ACC112 (cell line): ENCODE data around the gene CADM1.

Source experiments
- H2AFZ ChIP-seq: fragments of 200-600 bp; sonication (generic); one replicate; pipeline ENCODE4 v1.6.0; 2017; ENCODE audit warnings: antibody characterized with exemption, low read length; ENCODE audit not compliant: unreplicated experiment
- H3K27ac ChIP-seq: fragments of 200-600 bp; sonication (generic); 2 replicates; pipeline ENCODE4 v1.5.1; 2014; ENCODE audit warnings: low read depth, mild to moderate bottlenecking, antibody characterized with exemption, low read length, moderate library complexity
- H3K27me3 ChIP-seq: fragments of 200-600 bp; sonication (generic); 2 replicates; pipeline ENCODE4 v1.6.1; 2014; ENCODE audit warnings: mild to moderate bottlenecking, antibody characterized with exemption, low read length, moderate library complexity, mixed read lengths; ENCODE audit not compliant: insufficient read depth
- H3K36me3 ChIP-seq: fragments of 200-600 bp; sonication (generic); 2 replicates; pipeline ENCODE4 v1.6.1; 2016; ENCODE audit warnings: mild to moderate bottlenecking, antibody characterized with exemption, low read length, moderate library complexity, mixed read lengths; ENCODE audit not compliant: insufficient read depth
- H3K4me1 ChIP-seq: fragments of 200-600 bp; sonication (generic); one replicate; pipeline ENCODE4 v1.6.1; 2016; ENCODE audit warnings: low read length, mixed read lengths; ENCODE audit not compliant: insufficient read depth, unreplicated experiment, control insufficient read depth
- H3K4me3 ChIP-seq: fragments of 200-600 bp; sonication (generic); 2 replicates; pipeline ENCODE4 v1.5.1; 2014; ENCODE audit warnings: mild to moderate bottlenecking, low read depth, low read length
- H3K79me2 ChIP-seq: fragments of 200-600 bp; sonication (generic); one replicate; pipeline ENCODE4 v1.6.0; 2016; ENCODE audit warnings: low read length; ENCODE audit not compliant: control insufficient read depth, unreplicated experiment, insufficient read depth

Gene CADM1

DNA sequence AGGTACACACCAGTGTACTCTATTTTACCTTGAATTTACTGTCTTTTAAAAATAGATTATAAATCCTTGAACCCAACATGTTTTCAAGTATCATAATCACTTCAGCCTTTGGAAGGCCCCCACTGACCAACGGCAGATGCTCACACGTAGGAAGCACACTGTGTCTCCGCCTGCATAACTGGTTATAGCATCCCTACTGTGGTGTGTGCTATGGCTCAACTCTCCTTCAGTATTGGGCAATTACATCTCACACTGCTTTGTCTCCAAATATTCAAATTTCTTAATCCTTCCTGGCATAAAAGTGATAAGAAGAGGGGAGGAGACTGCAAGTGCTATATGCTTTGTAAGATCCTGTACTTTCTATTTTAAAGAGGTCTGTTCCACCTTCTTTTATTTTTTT, 165.7 kb downstream of the CADM1 start:
- no peak overlapping the region for H2AFZ ChIP-seq
- no peaks in the 10 kb centered on the region for H3K36me3 ChIP-seq
- no peaks in the 10 kb centered on the region for H3K4me1 ChIP-seq

DNA sequence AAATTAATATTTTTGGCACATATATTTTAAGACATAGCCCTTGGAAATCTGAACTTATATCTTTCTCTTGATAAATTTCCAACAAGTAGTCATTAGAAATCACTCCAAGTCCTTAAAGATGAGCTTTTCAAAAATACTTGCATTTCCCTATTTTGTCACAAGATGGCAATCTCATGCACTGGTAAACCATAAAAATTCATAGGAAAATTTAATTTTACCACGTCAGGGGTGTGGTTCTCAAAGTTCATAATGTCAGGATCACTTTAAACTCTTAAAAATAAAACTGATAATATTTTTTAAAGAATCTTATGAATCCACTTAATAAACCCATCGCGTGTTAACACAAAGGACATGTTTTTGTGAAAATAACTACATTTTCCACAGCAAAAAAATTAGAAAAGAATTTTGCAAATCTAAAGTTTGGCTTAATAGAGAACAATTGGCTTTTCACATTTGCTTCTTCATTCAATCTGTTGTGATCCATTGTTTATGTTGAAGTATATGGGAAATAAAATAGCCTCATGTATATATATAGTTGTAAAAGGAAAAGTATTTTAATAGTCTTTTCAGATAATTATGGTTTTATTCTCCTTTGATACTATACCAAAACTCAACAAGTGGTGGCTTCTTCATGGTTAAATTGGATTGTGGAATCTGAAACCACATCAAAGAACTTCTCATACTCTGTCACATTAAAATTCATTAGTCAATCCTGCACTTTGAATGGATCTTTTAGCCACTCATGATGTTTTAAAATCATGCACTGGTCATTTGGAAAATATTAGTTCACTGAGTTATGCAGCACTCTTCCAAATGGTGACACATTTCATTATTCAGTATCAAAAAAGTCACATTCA, 169.1 kb downstream of the CADM1 start:
- Histone ChIP-seq H3K4me1 (no peaks in the 10 kb centered on the region), H3K79me2 (no peaks in the 10 kb centered on the region), H3K27ac (no peak overlapping the region), H3K4me3 (no peak overlapping the region), H2AFZ (no peak overlapping the region), H3K36me3 (no peaks in the 10 kb centered on the region), H3K27me3 (no peaks in the 10 kb centered on the region)

More for the DNA sequence above, 165.7 kb downstream of the CADM1 start:
- Histone ChIP-seq H3K79me2 (no peaks in the 10 kb centered on the region), H3K27ac (no peak overlapping the region), H3K27me3 (no peaks in the 10 kb centered on the region), H3K4me3 (no peak overlapping the region)

DNA sequence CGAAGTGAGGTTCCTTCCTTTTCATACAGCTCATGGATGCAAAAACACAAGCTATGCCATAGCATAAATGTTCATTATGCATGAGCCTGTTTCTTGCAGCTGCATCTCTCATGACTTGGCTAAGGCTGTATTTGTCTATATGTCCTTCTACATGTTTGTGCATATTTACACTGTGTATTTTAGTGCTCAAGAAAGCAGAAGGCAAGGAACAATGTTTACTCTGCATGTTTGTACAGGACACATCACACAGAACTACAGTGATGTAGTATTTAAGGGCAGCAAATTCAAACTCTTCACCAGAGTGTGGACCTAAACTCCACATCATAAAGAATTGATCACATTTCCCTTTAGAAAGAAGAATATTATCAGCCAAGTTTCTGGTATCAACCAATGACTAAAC, 170.3 kb downstream of the CADM1 start:
- Histone ChIP-seq H2AFZ (no peak overlapping the region), H3K27ac (no peak overlapping the region), H3K36me3 (no peaks in the 10 kb centered on the region), H3K79me2 (no peaks in the 10 kb centered on the region), H3K4me3 (no peak overlapping the region), H3K4me1 (no peaks in the 10 kb centered on the region), H3K27me3 (no peaks in the 10 kb centered on the region)

DNA sequence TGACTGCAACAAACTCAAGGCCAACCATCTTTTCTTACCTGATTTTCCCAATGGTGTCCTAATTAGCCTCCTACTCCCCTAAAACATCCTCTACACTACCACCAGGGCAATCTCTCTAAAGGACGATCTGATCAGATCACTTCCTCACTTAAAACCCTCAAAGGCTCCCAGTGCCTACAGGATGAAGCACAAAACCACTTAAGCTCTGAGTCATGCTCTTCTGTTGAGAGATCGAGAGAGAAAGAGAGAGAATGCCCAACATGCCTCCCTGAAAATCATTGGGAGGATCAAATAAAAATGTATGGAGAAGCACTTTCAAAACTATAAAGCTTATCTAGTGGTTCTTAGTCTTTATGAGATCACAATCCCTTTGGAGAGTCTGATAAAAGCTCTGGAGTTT, 171.1 kb downstream of the CADM1 start:
- Histone ChIP-seq H3K79me2 (no peaks in the 10 kb centered on the region), H3K27me3 (no peaks in the 10 kb centered on the region), H3K36me3 (no peaks in the 10 kb centered on the region), H3K27ac (no peak overlapping the region), H3K4me3 (no peak overlapping the region), H3K4me1 (no peaks in the 10 kb centered on the region), H2AFZ (no peak overlapping the region)

DNA sequence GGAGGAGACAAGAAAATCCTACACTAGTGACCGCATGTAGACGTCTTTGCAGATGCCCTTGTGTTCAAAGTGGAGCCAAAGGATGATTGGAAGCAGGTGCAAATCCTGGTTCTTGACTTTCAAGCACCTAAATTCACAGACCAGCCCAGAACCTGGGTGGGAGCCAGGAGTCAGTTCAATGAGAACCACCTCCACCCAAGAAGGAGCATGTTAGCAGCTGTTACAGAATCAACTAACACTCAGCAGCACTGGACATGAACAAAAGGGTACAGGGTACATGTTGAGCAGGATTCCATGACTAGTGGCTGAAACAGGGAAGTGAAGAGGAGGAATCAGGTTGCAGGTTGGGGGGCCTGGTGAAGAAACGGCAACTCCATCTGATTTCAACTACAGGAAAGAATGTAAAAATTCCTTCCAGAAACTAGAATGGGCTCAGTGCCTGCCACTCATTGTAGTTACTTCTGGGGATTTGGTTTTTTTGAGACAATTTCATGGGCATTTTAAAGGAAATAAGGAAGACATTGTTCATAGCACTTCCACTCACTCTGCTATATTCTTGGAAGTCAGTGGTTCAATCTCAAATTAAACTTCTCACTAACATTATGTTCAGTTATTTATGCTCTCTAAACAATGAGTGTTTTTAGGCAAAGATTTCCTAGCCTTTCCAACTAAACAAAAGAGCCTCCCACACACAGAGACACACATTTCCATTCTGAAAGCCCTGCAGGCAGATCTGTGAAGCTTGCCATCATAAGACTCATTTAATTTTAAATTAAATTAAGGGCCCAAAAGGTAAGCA, 173.3 kb downstream of the CADM1 start:
- Histone ChIP-seq H3K27me3 (no peaks in the 10 kb centered on the region), H2AFZ (no peak overlapping the region), H3K4me3 (no peak overlapping the region), H3K36me3 (no peaks in the 10 kb centered on the region), H3K27ac (no peak overlapping the region), H3K79me2 (no peaks in the 10 kb centered on the region), H3K4me1 (no peaks in the 10 kb centered on the region)

DNA sequence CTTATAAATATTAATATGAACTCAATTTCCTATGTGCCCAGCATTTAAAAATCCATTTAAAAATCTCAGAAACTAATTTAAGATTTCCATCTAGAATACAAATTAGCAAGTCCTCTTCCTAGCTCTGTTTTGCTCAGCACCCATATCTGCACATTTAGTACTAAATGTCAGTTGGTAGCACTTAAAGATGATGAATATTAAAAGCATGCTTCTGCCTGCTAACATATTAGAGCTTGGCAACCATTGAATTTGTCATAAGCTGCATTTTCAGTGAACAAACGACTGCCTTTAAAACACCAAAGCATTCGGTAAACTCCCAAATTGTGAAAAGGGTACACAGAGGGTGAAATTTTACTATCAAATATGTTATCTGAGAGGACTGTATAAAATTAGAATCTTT, 177.7 kb downstream of the CADM1 start:
- Histone ChIP-seq H3K36me3 (no peaks in the 10 kb centered on the region), H3K27ac (no peak overlapping the region), H3K27me3 (no peaks in the 10 kb centered on the region), H2AFZ (no peak overlapping the region), H3K4me3 (no peak overlapping the region), H3K79me2 (no peaks in the 10 kb centered on the region), H3K4me1 (no peaks in the 10 kb centered on the region)

DNA sequence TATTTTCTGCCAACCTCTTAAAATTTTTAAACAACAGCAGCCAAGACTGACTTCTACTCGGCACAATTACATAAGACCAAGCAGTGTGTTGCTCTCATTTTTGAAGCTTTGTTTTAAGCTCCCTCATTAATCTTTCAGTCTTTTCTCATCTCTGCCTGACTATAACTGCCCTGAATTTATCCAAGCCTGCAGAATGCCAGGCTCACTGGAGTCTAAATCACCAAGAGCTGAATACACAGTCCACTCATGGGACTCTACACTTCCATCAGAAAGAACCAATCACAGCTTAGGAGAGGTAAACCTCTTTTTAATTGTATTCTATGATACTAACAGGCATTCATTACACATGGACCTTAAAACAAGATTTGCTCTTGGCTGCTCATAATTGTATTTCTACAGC, 178.7 kb downstream of the CADM1 start:
- Histone ChIP-seq H3K27me3 (no peaks in the 10 kb centered on the region), H3K36me3 (no peaks in the 10 kb centered on the region), H3K27ac (no peak overlapping the region), H3K4me3 (no peak overlapping the region), H3K4me1 (no peaks in the 10 kb centered on the region), H2AFZ (no peak overlapping the region), H3K79me2 (no peaks in the 10 kb centered on the region)

DNA sequence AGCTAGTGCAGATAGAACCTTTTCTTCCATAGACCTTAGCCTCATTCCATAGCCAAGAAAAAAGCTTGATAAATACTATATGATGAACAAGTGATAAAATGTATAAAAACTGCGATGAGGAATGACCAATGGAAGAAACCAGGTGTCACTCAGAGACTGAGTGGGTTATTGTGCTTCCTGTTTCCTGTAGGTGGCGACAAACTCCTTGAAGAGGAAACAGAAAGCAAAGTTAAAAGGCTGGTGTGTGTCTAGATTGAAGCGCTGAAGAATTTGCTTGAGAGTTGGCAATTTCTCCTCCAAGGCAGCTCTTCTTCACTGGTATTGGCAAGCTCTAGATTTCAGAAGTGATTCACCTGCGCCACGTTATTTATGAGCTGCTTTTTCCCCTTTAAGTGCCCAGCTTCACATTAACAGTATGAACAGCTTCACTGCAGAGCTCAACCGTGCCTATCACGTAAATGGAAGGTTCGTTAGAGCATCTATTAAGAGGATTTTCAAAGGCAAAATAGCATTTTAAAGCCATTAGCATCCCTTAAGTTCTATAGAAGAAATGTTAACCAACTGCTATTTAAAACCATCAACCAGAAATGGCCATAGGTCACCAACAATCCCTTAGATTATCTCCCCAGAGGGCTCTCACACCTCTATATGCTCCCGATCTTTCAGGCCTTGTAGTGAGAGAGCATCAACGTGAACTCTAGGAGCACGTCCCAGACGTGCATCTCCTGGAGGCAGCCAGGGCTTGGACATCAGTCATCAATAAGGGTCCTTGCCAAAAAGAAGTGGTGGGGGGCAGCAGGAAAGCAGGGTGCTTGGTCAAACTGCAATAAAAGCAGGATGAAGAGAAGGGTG, 179.4 kb downstream of the CADM1 start:
- Histone ChIP-seq H3K4me3 (no peak overlapping the region), H2AFZ (no peak overlapping the region), H3K36me3 (no peaks in the 10 kb centered on the region), H3K4me1 (no peaks in the 10 kb centered on the region), H3K79me2 (no peaks in the 10 kb centered on the region), H3K27me3 (no peaks in the 10 kb centered on the region), H3K27ac (no peak overlapping the region)

DNA sequence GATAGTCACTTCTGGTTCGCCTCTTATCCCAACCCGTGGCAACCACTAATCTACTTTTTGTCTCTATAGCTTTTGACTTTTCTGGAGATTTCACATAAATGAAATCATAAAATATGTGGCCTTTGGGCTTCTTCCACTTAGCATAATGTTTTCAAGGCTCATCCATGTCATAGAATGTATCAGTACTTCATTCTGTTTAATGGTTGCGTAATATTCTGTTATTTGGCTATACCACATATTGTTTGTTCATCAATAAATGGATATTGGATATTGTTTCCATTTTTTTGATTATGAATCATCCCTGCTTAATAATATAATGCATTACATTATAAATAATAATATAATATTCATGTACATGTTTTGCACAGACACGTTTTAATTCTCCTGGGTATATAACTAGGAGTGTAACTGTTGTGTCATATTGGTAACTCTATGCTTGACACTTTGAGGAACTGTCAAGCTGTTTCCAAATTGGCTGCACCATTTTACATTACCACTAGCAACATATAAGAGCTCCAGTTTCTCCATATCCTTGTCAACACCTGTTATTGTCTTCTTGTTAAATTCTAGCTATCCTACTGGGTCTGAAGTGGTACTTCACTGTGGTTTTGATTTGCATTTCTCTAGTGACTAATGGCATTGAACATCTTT, 181.5 kb downstream of the CADM1 start:
- H3K27me3 ChIP-seq: no peaks in the 10 kb centered on the region
- H3K4me3 ChIP-seq: no peak overlapping the region
- H3K4me1 ChIP-seq: no peaks in the 10 kb centered on the region
- no peak overlapping the region for H3K27ac ChIP-seq
- H3K36me3 ChIP-seq: no peaks in the 10 kb centered on the region
- no peaks in the 10 kb centered on the region for H3K79me2 ChIP-seq
- H2AFZ ChIP-seq: no peak overlapping the region

DNA sequence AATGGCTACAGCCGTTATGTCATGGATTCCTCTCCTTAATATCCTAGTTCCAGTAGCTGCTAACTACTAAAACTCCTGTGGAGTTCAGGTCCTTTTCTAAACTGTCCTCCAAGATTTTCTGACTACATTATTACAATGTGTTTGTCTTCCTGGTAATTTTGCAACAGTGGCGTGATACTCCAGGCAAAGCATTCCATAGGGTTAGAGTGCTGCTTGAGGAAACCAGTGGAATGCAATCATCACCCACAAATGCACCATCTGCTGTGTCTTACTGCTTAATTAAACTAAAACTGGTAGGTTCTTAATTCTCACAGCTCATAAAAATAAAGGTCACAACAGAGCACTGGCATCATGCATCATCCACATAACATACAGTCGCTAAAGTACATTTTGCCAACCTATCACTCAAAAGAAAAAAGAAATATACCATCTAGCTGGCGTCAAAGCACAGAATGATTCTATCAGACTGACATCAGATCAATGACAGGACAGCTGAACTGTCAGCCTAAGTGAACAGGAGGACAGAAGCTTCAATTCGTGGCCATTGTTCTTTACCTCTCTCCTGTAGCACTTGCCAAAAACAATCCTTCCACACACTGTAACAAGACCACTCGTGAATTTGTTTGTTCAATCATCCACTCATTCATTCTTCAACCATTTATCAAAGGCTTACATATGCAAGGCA, 182.5 kb downstream of the CADM1 start:
- H3K36me3 ChIP-seq: no peaks in the 10 kb centered on the region
- no peak overlapping the region for H3K27ac ChIP-seq
- H3K4me3 ChIP-seq: no peak overlapping the region
- no peaks in the 10 kb centered on the region for H3K27me3 ChIP-seq
- no peak overlapping the region for H2AFZ ChIP-seq
- no peaks in the 10 kb centered on the region for H3K79me2 ChIP-seq
- no peaks in the 10 kb centered on the region for H3K4me1 ChIP-seq
